Lower leg skin (tissue), 4 donors: ENCODE data around the gene TMEM109. TPM values are rescaled to one million over a fixed set of nuclear protein-coding genes. Genes with fewer than 3 reads are reported as not detected.

Experiments
- DNase-seq, 2 donors: peaks; one replicate each; pipeline ENCODE4 v3.0.0-alpha.2; 2019; ENCODE audit warnings: low spot score in 2 of 2
- H3K4me3 ChIP-seq: fragments of 200-600 bp; sonication (generic); 2 replicates; pipeline ENCODE4 v1.5.1; 2017; ENCODE audit warnings: mild to moderate bottlenecking, low read depth; ENCODE audit not compliant: poor library complexity, severe bottlenecking
- POLR2A ChIP-seq, 2 donors: fragments of 450-650 bp; IDR thresholded peaks; one replicate each; pipeline ENCODE4 v1.6.1; 2016 to 2017; ENCODE audit warnings: antibody characterized with exemption in 2 of 2, mild to moderate bottlenecking in 1 of 2, moderate library complexity in 1 of 2
- WGBS, 2 donors: methylation state at CpG; one replicate each; pipeline ENCODE4 v1.1.5; 2018; 5-methylcytosine and 5-hydroxymethylcytosine counted together
- intact Hi-C: fragments of 100-400 bp; cut with DNase I; formaldehyde crosslinking; loops from one replicate; pipeline ENCODE4 v1.15.0; 2023; ENCODE audit warnings: low total_unique reads
- total RNA-seq, 4 donors: library from RNA; depleted of rRNA; stranded (reverse); fragments of >200 nt; gene quantifications; one replicate each; pipeline ENCODE4 v1.1.0, GENCODE V29; 2016
- TF ChIP-seq, protein P1 (sequence below), 3 donors: fragments of 450-650 bp; IDR thresholded peaks; one replicate each; pipeline ENCODE4 v1.5.1; 2016; ENCODE audit warnings: antibody characterized with exemption in 3 of 3, mild to moderate bottlenecking in 3 of 3, moderate library complexity in 2 of 3

TMEM109 gene
- total RNA-seq, 4 donors from 2014 or later = 62.1 to 101 (median 81.8) TPM

DNA sequence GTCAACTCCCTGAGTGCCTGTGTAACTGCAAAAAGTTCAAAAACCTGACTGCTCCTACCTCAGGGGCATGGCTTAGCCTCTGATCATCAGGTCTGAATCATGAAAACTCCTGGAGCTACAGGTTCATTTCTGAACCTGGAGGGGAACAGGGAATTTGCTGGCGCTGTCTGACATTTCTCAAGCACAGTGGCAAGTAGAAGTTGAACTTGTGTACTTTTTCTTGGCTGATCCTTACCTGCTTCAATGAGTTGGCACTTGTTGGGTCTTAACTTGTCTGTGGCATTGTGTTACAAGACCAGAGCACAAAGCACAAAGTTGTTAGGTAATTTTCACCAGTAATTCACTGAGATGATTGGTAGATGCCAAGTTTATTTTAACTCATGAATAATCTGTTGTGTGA, 3.3 kb downstream of the TMEM109 start:
- DNase-seq = no peak
- no peak overlapping the region for H3K4me3 ChIP-seq
- intact Hi-C loops = no loop called here
- no peak for TF ChIP-seq POLR2A (IDR thresholded peaks at IDR 0.05)
- TF ChIP-seq, protein P1, sequence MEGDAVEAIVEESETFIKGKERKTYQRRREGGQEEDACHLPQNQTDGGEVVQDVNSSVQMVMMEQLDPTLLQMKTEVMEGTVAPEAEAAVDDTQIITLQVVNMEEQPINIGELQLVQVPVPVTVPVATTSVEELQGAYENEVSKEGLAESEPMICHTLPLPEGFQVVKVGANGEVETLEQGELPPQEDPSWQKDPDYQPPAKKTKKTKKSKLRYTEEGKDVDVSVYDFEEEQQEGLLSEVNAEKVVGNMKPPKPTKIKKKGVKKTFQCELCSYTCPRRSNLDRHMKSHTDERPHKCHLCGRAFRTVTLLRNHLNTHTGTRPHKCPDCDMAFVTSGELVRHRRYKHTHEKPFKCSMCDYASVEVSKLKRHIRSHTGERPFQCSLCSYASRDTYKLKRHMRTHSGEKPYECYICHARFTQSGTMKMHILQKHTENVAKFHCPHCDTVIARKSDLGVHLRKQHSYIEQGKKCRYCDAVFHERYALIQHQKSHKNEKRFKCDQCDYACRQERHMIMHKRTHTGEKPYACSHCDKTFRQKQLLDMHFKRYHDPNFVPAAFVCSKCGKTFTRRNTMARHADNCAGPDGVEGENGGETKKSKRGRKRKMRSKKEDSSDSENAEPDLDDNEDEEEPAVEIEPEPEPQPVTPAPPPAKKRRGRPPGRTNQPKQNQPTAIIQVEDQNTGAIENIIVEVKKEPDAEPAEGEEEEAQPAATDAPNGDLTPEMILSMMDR (IDR thresholded peaks at IDR 0.05) = no peak
- WGBS, 2 donors = 52 to 59% methylated on average over 1 of the region's 1 CpG

DNA sequence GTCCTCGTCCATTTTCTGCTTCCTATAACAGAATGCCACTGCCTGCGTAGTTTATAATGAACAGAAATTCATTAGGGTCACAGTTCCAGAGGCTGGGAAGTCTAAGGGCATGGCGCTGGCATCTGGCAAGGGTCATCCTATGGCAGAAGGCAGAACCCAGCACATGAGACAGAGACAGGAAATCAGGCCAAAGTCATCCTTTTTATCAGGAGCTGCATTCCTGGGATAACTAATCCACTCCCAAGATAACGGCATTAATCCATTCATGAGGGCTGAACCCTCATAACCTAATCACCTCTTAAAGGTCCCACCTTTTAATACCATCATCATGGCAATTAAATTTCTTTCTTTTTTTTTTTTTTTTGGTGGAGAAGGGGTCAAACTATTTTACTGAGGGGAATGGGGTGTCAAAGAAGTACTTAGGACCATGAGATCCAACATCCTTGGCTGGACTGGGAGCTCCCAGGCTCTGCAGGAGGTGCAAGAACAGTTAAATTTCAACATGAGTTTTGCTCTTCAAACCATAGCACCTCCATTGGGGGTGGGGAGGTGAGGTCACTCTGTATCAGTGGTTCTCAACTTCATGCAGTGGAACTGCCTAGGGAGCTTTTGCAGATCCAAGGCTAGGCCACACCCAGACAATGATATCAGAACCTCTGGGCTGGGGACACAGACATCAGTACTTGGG, 4.4 kb downstream of the TMEM109 start:
- WGBS, 2 donors = 92 to 94% methylated on average over 4 of the region's 4 CpGs
- TF ChIP-seq, protein P1 (IDR thresholded peaks at IDR 0.05) = no peak
- no peak for TF ChIP-seq POLR2A (IDR thresholded peaks at IDR 0.05)
- intact Hi-C loops = no loop called here
- H3K4me3 ChIP-seq = no peak overlapping the region
- DNase-seq = no peak

DNA sequence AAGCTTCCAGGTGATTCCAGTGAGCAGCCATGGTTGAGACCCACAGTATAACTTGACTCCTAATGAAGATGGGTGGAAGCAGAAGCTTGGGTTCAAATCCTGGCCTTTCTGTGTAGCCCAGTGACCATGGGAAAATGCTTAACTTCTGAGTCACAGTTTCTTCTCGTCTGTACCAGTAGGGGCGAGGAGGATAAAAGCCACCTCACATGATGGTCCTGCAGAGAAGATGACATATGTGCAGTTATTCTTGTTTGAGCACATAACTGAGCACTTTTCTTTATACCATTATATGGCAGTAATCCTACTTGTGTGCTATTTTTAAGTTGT, 4.9 kb downstream of the TMEM109 start:
- 43 to 45% methylated on average over 2 of the region's 2 CpGs for WGBS, 2 donors
- intact Hi-C loops = no loop called here
- peak in 1 of 2 donors; percentile 40 for DNase-seq
- TF ChIP-seq, protein P1 (IDR thresholded peaks at IDR 0.05) = no peak
- TF ChIP-seq POLR2A (IDR thresholded peaks at IDR 0.05) = no peak
- H3K4me3 ChIP-seq = no peak overlapping the region

DNA sequence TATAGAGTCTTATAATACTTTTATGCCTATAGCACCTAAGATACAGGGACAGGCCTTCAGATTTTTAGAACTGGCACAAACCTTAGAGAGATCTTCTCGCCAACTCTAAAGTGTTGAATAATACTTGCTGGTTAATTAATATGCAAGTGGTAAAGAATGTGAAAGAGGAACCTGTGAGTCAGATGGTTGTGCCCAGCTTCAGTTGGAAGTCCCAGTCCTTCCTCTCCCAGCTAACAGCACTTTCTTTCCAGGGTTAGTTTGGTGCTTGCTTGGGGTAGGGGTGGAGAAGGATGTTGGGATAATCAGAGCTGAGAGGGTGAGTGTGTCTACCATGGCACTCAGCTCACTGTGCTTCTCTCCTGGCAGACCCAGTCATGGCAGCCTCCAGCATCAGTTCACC, 5.4 kb downstream of the TMEM109 start:
- intact Hi-C loops = no loop called here
- 46 to 50% methylated on average over 1 of the region's 1 CpG for WGBS, 2 donors
- H3K4me3 ChIP-seq = no peak overlapping the region
- no peak for DNase-seq
- TF ChIP-seq, protein P1 (IDR thresholded peaks at IDR 0.05) = no peak
- no peak for TF ChIP-seq POLR2A (IDR thresholded peaks at IDR 0.05)

DNA sequence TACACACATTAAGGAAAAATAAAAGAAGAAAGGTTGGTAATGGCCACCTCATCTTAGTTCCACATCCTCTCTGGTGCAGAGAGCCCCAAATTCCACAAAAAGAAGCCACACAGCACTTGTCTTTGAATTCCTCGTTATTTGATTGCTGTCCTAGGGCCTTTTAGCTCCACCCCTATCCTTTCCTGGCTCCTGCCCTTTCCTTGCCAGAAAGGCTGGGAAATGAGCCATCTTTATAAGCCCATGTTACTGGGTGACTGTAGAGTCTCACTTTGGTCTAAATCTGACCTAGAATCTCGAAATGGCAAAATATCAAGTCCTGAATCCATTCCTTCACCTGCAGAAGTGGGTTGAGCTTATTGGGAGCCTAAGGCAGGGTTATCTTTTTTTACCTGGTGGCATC, 6.0 kb downstream of the TMEM109 start:
- 42 to 53% methylated on average over 2 of the region's 2 CpGs for WGBS, 2 donors

More for the DNA sequence above, 6.0 kb downstream of the TMEM109 start:
- DNase-seq = no peak
- TF ChIP-seq, protein P1 (IDR thresholded peaks at IDR 0.05) = no peak
- no peak for TF ChIP-seq POLR2A (IDR thresholded peaks at IDR 0.05)
- intact Hi-C loops = no loop called here
- no peak overlapping the region for H3K4me3 ChIP-seq
